ENCODE results near the gene USH2A.

- TF ChIP-seq BHLHE40 (IDR thresholded peaks at IDR 0.05; ENCODE audit: borderline replicate concordance) (no peak), TARDBP (IDR thresholded peaks at IDR 0.05) (no peak), NFRKB (IDR thresholded peaks at IDR 0.05) (no peak), PKNOX1 (IDR thresholded peaks at IDR 0.05) (no peak), FOXA1 (IDR thresholded peaks at IDR 0.05) (no peak), LEF1 (IDR thresholded peaks at IDR 0.05; ENCODE audit: borderline replicate concordance) (no peak)
Observed at GRCh38 chr1:215875236-215875635, 548.0 kb downstream of the USH2A start.

All from HEK293T (cell line).